ENCODE measurements around the gene ACVR1. TPM values are rescaled to one million over a fixed set of nuclear protein-coding genes. Genes with fewer than 3 reads are reported as not detected.
"Not testable (repeated sequence)": the region's sequence is repeated elsewhere in the genome, so short reads cannot be mapped to it uniquely, and the experiment has no call there.

ACVR1 gene
- total RNA-seq, 1 donor from 2014 or later: 6.9 TPM

DNA sequence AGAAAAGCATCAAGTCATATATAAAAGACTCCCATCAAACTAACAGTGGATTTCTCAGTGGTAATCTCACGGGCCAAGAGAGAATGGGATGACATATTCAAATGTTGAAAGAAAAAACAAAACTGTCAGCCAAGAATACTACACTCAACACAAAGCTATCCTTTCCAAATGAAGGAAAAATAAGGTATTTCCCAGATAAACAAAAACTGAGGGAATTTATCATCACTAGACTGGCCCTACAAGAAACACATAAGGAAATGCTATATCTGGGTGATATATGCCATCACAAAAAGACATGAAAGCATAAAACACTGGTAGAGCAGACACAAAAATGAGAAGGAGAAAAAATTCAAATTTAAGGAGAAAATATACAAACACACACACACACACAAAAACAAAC is 118.6 kb downstream of the ACVR1 start:
- H3K36me3 ChIP-seq: peaks cover 37 to 76% of the 10 kb centered on the region in 2 donors
- no peak overlapping the region for H3K27ac ChIP-seq
- H3K4me1 ChIP-seq: no peaks in the 10 kb centered on the region
- intact Hi-C loops (cut with DNase I): no loop called here
- TF ChIP-seq, protein P1, sequence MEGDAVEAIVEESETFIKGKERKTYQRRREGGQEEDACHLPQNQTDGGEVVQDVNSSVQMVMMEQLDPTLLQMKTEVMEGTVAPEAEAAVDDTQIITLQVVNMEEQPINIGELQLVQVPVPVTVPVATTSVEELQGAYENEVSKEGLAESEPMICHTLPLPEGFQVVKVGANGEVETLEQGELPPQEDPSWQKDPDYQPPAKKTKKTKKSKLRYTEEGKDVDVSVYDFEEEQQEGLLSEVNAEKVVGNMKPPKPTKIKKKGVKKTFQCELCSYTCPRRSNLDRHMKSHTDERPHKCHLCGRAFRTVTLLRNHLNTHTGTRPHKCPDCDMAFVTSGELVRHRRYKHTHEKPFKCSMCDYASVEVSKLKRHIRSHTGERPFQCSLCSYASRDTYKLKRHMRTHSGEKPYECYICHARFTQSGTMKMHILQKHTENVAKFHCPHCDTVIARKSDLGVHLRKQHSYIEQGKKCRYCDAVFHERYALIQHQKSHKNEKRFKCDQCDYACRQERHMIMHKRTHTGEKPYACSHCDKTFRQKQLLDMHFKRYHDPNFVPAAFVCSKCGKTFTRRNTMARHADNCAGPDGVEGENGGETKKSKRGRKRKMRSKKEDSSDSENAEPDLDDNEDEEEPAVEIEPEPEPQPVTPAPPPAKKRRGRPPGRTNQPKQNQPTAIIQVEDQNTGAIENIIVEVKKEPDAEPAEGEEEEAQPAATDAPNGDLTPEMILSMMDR (IDR thresholded peaks at IDR 0.05): no peak
- no peak for DNase-seq (ENCODE audit: low spot score in 2 of 2)
- H3K4me3 ChIP-seq: no peak overlapping the region
- no peaks in the 10 kb centered on the region for H3K27me3 ChIP-seq
- peaks cover 13 to 32% of the 10 kb centered on the region in 2 donors for H3K9me3 ChIP-seq

DNA sequence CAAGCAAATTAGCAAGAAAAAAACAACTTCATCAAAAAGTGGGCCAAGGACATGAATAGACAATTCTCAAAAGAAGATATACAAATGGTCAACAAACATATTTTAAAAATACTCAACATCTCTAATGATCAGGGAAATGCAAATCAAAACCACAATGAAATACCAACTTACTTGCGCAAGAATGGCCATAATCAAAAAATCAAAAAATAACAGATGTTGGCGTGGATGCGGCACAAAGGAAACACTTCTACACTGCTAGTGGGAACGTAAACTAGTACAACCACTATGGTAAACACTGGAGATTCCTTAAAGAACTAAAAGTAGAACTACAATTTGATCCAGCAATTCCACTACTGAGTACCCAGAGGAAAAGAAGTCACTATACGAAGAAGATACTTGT is 119.7 kb downstream of the ACVR1 start:
- H3K4me3 ChIP-seq; H3K4me1 ChIP-seq; DNase-seq (ENCODE audit: low spot score in 2 of 2); H3K27ac ChIP-seq; intact Hi-C loops (cut with DNase I); H3K27me3 ChIP-seq: not testable (repeated sequence)
- peaks cover 13 to 32% of the 10 kb centered on the region in 2 donors for H3K9me3 ChIP-seq
- H3K36me3 ChIP-seq: peaks cover 37 to 65% of the 10 kb centered on the region in 2 donors

DNA sequence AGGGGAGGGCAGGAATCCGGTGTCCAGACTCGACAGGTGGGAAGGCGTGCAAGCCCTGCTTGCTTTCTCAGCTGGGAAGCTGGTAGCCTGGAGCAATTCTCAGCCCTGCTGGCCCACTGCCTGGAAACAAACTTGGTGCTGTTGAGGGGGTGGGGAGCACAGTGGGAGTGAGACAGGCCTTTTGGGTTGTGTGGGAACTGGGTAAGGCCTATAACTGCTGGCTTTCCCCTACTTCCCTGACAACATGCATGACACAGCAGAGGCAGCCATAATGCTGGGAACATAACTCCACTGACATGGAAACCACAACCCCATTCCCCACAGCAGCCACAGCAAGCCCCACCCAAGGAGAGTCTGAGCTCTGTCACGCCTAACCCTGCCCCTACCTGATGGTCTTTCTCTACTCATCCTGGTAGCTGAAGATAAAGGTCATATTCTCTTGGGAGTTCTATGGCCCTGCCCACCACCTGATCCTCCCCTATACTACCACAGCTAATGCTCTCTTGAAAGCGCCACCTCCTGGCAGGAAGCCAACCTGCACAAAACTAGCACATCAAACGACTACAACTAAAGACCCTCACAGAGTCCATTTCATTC is 124.6 kb downstream of the ACVR1 start:
- intact Hi-C loops (cut with DNase I): no loop called here
- Histone ChIP-seq H3K9me3 (peaks cover 9 to 17% of the 10 kb centered on the region in 2 donors), H3K36me3 (peaks cover 18 to 35% of the 10 kb centered on the region in 2 donors), H3K27me3 (no peaks in the 10 kb centered on the region), H3K4me3 (no peak overlapping the region), H3K27ac (peak overlapping the region in 1 of 2 donors; percentile 5), H3K4me1 (no peaks in the 10 kb centered on the region)
- TF ChIP-seq, protein P1 (IDR thresholded peaks at IDR 0.05): no peak
- DNase-seq (ENCODE audit: low spot score in 2 of 2): no peak

DNA sequence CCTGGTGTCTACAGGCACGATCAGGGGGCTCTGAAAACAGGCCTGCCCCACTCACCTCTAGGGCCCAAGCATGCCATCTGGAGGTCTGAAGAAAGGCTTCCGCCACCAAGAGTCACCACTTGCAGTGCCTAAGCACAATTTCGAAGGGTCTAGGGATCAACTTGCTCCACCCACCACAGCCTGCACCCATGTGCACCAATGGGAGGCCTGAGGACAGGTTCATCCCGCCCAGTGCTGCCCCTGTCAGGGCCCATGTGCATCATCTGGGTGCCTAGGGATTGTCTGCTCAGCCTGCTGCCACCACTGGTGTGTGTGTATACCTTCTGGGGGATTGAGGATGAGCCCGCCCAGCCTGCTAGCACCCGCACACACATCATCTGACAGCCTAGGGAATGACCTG is 126.4 kb downstream of the ACVR1 start:
- no peaks in the 10 kb centered on the region for H3K9me3 ChIP-seq
- H3K36me3 ChIP-seq: peaks cover 6 to 20% of the 10 kb centered on the region in 2 donors
- no peak overlapping the region for H3K27ac ChIP-seq
- no peak for DNase-seq (ENCODE audit: low spot score in 2 of 2)
- H3K27me3 ChIP-seq: no peaks in the 10 kb centered on the region
- TF ChIP-seq, protein P1 (IDR thresholded peaks at IDR 0.05): no peak
- no peaks in the 10 kb centered on the region for H3K4me1 ChIP-seq
- H3K4me3 ChIP-seq: no peak overlapping the region
- intact Hi-C loops (cut with DNase I): no loop called here

DNA sequence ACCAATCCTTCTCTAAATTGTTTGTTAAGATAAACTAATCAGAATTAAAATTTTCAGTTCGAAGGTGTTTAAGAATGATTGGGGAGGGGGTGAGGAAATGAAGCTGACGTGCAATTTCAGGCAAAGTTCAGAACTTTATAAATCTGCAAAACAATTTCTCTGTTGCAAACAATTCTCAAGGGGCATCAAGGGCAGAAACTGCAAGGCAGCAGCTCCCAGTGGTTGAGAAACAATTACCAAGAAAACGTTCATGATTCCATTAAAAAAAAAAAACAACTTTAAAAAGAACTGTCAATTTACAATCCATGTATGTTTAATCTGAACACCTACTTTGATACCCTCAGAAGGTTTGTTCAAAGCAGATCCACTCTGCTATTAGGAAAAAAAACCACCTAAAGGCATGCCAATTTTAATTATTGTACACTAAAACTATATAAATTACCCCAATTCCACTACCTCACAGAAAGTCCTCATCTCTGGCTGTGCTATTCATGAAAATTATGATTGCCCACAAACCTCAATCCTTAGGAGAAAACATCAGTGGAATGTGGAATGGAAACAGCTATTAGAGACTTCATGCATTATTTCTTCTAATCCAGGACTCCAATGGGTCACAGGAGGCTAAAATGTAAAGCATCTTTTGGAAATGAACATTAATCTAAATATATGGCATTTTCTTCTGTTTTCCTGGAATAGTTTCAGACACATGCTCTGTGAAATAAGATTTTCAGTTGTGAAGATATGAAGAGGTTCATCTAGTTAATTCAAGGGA is 127.6 kb downstream of the ACVR1 start:
- H3K27ac ChIP-seq: no peak overlapping the region
- TF ChIP-seq, protein P1 (IDR thresholded peaks at IDR 0.05): no peak
- H3K27me3 ChIP-seq: no peaks in the 10 kb centered on the region
- H3K9me3 ChIP-seq: no peaks in the 10 kb centered on the region
- no peak overlapping the region for H3K4me3 ChIP-seq
- intact Hi-C loops (cut with DNase I): no loop called here
- no peaks in the 10 kb centered on the region for H3K4me1 ChIP-seq
- no peak for DNase-seq (ENCODE audit: low spot score in 2 of 2)
- H3K36me3 ChIP-seq: peaks cover 6 to 16% of the 10 kb centered on the region in 2 donors

DNA sequence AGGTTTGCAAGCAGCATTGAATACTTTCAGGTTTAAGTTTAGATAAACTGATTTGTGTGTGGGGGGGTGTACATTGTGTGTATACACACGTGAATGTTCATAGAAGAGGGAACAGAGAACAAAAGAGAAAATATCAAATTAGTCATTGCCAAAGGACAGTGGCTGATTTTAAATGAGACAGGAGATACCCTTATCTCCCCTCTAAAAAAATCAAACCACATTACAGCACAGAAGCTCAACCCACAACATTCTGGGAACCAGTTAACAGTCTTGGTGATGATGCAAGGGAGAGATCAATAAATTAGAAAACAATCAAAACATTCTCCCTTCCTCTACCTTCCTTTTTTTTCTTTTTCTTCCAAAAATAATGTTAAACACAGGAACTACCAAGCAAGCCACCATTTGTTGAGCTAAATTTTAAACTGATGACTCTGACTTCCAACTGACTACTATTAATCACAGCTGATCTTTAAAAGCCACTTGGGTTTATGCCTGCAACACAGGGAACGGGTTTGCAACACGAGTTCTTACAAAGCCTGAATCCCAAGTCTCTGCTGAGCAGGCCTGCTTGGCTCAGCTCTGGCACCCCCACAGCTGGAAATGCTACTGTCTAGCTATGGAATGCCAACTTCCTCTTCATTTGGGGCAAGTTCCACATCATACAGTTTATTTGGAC is 128.3 kb downstream of the ACVR1 start:
- H3K4me3 ChIP-seq: no peak overlapping the region
- no peak overlapping the region for H3K27ac ChIP-seq
- TF ChIP-seq, protein P1 (IDR thresholded peaks at IDR 0.05): no peak
- peaks cover 6 to 17% of the 10 kb centered on the region in 2 donors for H3K36me3 ChIP-seq
- H3K4me1 ChIP-seq: no peaks in the 10 kb centered on the region
- no peaks in the 10 kb centered on the region for H3K27me3 ChIP-seq
- intact Hi-C loops (cut with DNase I): no loop called here
- no peak for DNase-seq (ENCODE audit: low spot score in 2 of 2)
- no peaks in the 10 kb centered on the region for H3K9me3 ChIP-seq
